ENCODE results near the gene DEFB131A.
"Not testable (repeated sequence)": the region's sequence is repeated elsewhere in the genome, so short reads cannot be mapped to it uniquely, and the experiment has no call there.

DNA sequence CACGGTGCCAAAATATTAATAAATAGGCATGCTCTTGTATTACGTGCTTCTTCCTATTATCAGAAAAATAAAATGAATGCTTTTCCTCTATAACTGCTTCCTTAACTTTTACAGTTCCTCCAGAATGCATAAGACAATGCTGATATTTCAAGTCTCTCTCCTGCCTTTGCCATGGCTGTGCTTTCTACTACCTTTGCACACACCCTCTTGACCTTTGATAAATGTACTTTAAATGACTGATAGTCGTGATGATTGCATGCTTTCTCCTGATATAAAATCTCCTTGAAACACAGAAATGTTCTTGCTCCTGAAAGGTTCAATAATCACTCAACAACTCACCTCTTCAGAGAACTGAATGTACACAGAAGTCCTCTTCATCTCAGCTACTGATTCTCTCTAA is at the start of gene DEFB131A:
- TF ChIP-seq, protein P1, sequence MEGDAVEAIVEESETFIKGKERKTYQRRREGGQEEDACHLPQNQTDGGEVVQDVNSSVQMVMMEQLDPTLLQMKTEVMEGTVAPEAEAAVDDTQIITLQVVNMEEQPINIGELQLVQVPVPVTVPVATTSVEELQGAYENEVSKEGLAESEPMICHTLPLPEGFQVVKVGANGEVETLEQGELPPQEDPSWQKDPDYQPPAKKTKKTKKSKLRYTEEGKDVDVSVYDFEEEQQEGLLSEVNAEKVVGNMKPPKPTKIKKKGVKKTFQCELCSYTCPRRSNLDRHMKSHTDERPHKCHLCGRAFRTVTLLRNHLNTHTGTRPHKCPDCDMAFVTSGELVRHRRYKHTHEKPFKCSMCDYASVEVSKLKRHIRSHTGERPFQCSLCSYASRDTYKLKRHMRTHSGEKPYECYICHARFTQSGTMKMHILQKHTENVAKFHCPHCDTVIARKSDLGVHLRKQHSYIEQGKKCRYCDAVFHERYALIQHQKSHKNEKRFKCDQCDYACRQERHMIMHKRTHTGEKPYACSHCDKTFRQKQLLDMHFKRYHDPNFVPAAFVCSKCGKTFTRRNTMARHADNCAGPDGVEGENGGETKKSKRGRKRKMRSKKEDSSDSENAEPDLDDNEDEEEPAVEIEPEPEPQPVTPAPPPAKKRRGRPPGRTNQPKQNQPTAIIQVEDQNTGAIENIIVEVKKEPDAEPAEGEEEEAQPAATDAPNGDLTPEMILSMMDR (IDR thresholded peaks at IDR 0.05), result not testable (repeated sequence)
- TF ChIP-seq POLR2A (IDR thresholded peaks at IDR 0.05), result not testable (repeated sequence)
